OCI-LY1 (cell line): ENCODE measurements around the gene CCDC154.

Experiments used
- H2AFZ ChIP-seq: fragments of 200-600 bp; sonication (generic), shearing (Covaris generic); 2 replicates; pipeline ENCODE4 v1.6.0; 2014; ENCODE audit warnings: antibody characterized with exemption, mild to moderate bottlenecking, low read length
- H3F3A ChIP-seq: fragments of 200-600 bp; sonication (generic), shearing (Covaris generic); 2 replicates; pipeline ENCODE4 v1.6.0; 2014; ENCODE audit warnings: mild to moderate bottlenecking, antibody characterized with exemption, low read length, moderate library complexity; ENCODE audit not compliant: insufficient read depth
- H3K27ac ChIP-seq: fragments of 200-600 bp; sonication (generic); 2 replicates; pipeline ENCODE4 v1.5.1; 2014; ENCODE audit warnings: low read length, mixed run types, mild to moderate bottlenecking, low read depth; ENCODE audit not compliant: poor library complexity, severe bottlenecking
- H3K27me3 ChIP-seq: fragments of 200-600 bp; sonication (generic); 2 replicates; pipeline ENCODE4 v1.6.0; 2014; ENCODE audit warnings: antibody characterized with exemption, mild to moderate bottlenecking, low read length, moderate library complexity; ENCODE audit not compliant: insufficient read depth
- H3K36me3 ChIP-seq: fragments of 200-600 bp; sonication (generic); 2 replicates; pipeline ENCODE4 v1.6.1; 2014; ENCODE audit warnings: mild to moderate bottlenecking, antibody characterized with exemption, low read length, moderate library complexity, mixed read lengths; ENCODE audit not compliant: insufficient read depth
- H3K4me1 ChIP-seq: fragments of 200-600 bp; sonication (generic); 2 replicates; pipeline ENCODE4 v1.5.1; 2014; ENCODE audit warnings: mild to moderate bottlenecking, low read length, moderate library complexity; ENCODE audit not compliant: insufficient read depth, severe bottlenecking
- H3K4me2 ChIP-seq: fragments of 200-600 bp; sonication (generic), shearing (Covaris generic); 2 replicates; pipeline ENCODE4 v1.6.1; 2014; ENCODE audit warnings: low read length
- H3K4me3 ChIP-seq: fragments of 200-600 bp; sonication (generic); 2 replicates; pipeline ENCODE4 v1.5.1; 2014; ENCODE audit warnings: low read length, low read depth, mild to moderate bottlenecking, mixed read lengths; ENCODE audit not compliant: poor library complexity, severe bottlenecking
- H3K79me2 ChIP-seq: fragments of 200-600 bp; shearing (Covaris generic); 2 replicates; pipeline ENCODE4 v1.6.1; 2016; ENCODE audit warnings: mixed run types, low read length, mixed read lengths; ENCODE audit not compliant: insufficient read depth
- H3K9ac ChIP-seq: fragments of 200-600 bp; sonication (generic), shearing (Covaris generic); 2 replicates; pipeline ENCODE4 v1.6.1; 2014; ENCODE audit warnings: mild to moderate bottlenecking, low read length, mixed read lengths
- H3K9me2 ChIP-seq: fragments of 200-600 bp; sonication (generic), shearing (Covaris generic); 2 replicates; pipeline ENCODE4 v1.6.1; 2014; ENCODE audit warnings: low read depth, mild to moderate bottlenecking, low read length, mixed read lengths
- H3K9me3 ChIP-seq: fragments of 200-600 bp; shearing (Covaris generic); 2 replicates; pipeline ENCODE4 v1.6.1; 2014; ENCODE audit warnings: low read length, mixed read lengths
- H4K20me1 ChIP-seq: fragments of 200-600 bp; sonication (generic), shearing (Covaris generic); 2 replicates; pipeline ENCODE4 v1.6.0; 2016; ENCODE audit warnings: mild to moderate bottlenecking, low read length; ENCODE audit not compliant: insufficient read depth
- EZH2 ChIP-seq: fragments of 200-600 bp; sonication (generic), shearing (Covaris generic); IDR thresholded peaks from 2 replicates; pipeline ENCODE4 v1.8.0; 2017; ENCODE audit warnings: borderline replicate concordance, mixed run types, mild to moderate bottlenecking, antibody characterized with exemption, low read length, moderate library complexity, mixed read lengths
- TF ChIP-seq, protein P1 (sequence below): fragments of 200-600 bp; sonication (generic), shearing (Covaris generic); IDR thresholded peaks from 2 replicates; pipeline ENCODE4 v1.5.1; 2017; ENCODE audit warnings: mild to moderate bottlenecking, antibody characterized with exemption, low read length, moderate library complexity, mixed read lengths

CCDC154 gene, protein sequence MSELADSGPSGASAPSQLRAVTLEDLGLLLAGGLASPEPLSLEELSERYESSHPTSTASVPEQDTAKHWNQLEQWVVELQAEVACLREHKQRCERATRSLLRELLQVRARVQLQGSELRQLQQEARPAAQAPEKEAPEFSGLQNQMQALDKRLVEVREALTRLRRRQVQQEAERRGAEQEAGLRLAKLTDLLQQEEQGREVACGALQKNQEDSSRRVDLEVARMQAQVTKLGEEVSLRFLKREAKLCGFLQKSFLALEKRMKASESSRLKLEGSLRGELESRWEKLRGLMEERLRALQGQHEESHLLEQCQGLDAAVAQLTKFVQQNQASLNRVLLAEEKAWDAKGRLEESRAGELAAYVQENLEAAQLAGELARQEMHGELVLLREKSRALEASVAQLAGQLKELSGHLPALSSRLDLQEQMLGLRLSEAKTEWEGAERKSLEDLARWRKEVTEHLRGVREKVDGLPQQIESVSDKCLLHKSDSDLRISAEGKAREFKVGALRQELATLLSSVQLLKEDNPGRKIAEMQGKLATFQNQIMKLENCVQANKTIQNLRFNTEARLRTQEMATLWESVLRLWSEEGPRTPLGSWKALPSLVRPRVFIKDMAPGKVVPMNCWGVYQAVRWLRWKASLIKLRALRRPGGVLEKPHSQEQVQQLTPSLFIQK

GRCh38 chr16:1443980-1444729, at the start of gene CCDC154:
Gene CCDC154 (minus strand): TSS chr16:1444556. CDS start chr16:1444322, 234 bp downstream.
- H3K4me1 ChIP-seq, result peaks cover 4% of the 10 kb centered on the region
- H3K27ac ChIP-seq, result no peak within 1 kb of the TSS

DNA sequence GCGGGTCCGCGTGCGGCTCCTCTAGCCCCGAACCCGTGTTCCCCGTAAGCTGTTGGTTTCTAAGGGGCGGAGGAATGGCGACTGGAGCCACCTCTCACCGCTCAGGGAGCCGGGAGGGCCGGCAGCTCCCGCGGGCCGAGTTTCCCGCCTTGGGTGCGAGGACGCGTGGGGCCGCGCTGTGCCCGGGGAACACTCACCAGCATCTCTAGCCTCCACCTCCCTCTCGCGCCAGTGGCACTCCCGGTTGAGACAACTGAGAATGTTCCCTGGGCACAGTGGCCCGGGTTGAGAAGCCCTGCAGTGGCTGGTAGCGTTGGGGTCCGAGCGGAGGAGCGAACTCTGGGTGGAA, 49.4 kb upstream of the CCDC154 start:
- Histone ChIP-seq H3K9me3 (no peaks in the 10 kb centered on the region), H2AFZ (no peak overlapping the region), H3K4me3 (peak overlapping the region; percentile 82), H3K27me3 (no peaks in the 10 kb centered on the region), H3F3A (no peaks in the 10 kb centered on the region), H4K20me1 (no peaks in the 10 kb centered on the region), H3K27ac (no peak overlapping the region), H3K9me2 (no peaks in the 10 kb centered on the region), H3K36me3 (peaks cover 26% of the 10 kb centered on the region), H3K4me1 (peaks cover 18% of the 10 kb centered on the region), H3K79me2 (no peaks in the 10 kb centered on the region), H3K9ac (peak overlapping the region; percentile 80), H3K4me2 (peak overlapping the region; percentile 85)
- TF ChIP-seq EZH2, result no peak
- TF ChIP-seq, protein P1, sequence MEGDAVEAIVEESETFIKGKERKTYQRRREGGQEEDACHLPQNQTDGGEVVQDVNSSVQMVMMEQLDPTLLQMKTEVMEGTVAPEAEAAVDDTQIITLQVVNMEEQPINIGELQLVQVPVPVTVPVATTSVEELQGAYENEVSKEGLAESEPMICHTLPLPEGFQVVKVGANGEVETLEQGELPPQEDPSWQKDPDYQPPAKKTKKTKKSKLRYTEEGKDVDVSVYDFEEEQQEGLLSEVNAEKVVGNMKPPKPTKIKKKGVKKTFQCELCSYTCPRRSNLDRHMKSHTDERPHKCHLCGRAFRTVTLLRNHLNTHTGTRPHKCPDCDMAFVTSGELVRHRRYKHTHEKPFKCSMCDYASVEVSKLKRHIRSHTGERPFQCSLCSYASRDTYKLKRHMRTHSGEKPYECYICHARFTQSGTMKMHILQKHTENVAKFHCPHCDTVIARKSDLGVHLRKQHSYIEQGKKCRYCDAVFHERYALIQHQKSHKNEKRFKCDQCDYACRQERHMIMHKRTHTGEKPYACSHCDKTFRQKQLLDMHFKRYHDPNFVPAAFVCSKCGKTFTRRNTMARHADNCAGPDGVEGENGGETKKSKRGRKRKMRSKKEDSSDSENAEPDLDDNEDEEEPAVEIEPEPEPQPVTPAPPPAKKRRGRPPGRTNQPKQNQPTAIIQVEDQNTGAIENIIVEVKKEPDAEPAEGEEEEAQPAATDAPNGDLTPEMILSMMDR, result no peak

More at GRCh38 chr16:1443980-1444729, at the start of gene CCDC154:
- Histone ChIP-seq H3K36me3 (peaks cover 14% of the 10 kb centered on the region), H3K9me2 (no peaks in the 10 kb centered on the region), H3K4me3 (no peak within 1 kb of the TSS), H3K27me3 (peaks cover 16% of the 10 kb centered on the region), H3K9ac (no peak within 1 kb of the TSS), H2AFZ (no peak within 1 kb of the TSS), H4K20me1 (no peaks in the 10 kb centered on the region), H3K9me3 (no peaks in the 10 kb centered on the region), H3F3A (no peaks in the 10 kb centered on the region), H3K79me2 (no peaks in the 10 kb centered on the region), H3K4me2 (no peak within 1 kb of the TSS)
- TF ChIP-seq, protein P1, result no peak
- TF ChIP-seq EZH2, result no peak

GRCh38 chr16:1492923-1493745, 48.8 kb upstream of the CCDC154 start, which contains the start of gene TELO2:
Gene TELO2 (plus strand): TSS chr16:1493360. CDS start chr16:1494282, 922 bp downstream.
- Histone ChIP-seq H3K4me1 (peaks cover 18% of the 10 kb centered on the region), H3K4me2 (peak within 1 kb of the TSS; percentile 85), H3K4me3 (peak within 1 kb of the TSS; percentile 82), H3F3A (no peaks in the 10 kb centered on the region), H3K36me3 (peaks cover 24% of the 10 kb centered on the region), H2AFZ (0 out of 2 replicates have a peak within 1 kb of the TSS, but pooled peaks have one; percentile 10), H3K9me3 (no peaks in the 10 kb centered on the region), H3K79me2 (no peaks in the 10 kb centered on the region), H3K9ac (peak within 1 kb of the TSS; percentile 80), H3K27ac (peak within 1 kb of the TSS; percentile 3), H3K9me2 (no peaks in the 10 kb centered on the region), H4K20me1 (no peaks in the 10 kb centered on the region), H3K27me3 (no peaks in the 10 kb centered on the region)
- TF ChIP-seq, protein P1, result no peak; the same call in 1 of the 2 replicates
- TF ChIP-seq EZH2, result no peak
